ENCODE results near the gene PLEKHM3. TPM values are rescaled to one million over a fixed set of nuclear protein-coding genes. Genes with fewer than 3 reads are reported as not detected.
A peak's percentile ranks its signal among the peaks of the same experiment; 100 is the strongest.

Gene PLEKHM3
- total RNA-seq, 6 donors from 2014 or later = 16.4 to 56.3 (median 28.6) TPM

DNA sequence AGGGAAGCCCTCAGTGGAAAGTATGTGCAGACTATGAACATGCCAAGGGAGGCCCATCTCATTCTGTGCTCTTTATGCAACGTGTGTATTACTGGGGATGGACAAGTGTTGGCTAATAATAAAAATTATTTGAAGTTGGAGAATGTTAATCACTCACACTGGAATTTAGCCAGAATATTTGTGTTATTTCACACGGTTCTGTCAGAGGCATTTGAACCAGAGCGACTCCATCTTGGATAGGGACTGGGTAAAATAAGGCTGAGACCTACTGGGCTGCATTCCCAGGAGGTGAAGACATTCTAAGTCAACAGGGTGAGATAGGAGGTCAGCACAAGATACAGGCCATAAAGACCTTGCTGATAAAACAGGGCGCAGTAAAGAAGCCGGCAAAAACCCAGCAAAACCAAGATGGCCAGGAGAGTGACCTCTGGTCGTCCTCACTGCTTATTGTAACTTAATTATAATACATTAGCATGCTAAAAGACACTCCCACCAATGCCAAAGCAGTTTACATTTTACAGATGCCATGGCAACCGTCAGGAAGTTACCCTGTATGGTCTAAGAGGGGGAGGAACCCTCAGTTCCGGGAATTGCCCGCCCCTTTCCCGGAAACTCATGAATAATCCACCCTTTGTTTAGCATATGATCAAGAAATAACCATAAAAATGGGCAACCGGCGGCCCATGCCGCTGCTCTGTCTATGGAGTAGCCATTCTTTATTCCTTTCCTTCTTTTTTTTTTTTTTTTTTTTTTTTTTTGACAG is 253.1 kb downstream of the PLEKHM3 start:
- DNase-seq (no peak), ATAC-seq (ENCODE audit: low FRiP score in 2 of 2) (no peak)
- Histone ChIP-seq H3K4me1 (peaks cover 17 to 34% (median 26%) of the 10 kb centered on the region in 4 donors), H3K27ac (no peak overlapping the region), H3K4me3 (no peak overlapping the region), H3K9me3 (no peaks in the 10 kb centered on the region), H3K27me3 (no peaks in the 10 kb centered on the region), H3K36me3 (peaks cover 0 to 4% (median 2%) of the 10 kb centered on the region in 4 donors)
- TF ChIP-seq, protein P1, sequence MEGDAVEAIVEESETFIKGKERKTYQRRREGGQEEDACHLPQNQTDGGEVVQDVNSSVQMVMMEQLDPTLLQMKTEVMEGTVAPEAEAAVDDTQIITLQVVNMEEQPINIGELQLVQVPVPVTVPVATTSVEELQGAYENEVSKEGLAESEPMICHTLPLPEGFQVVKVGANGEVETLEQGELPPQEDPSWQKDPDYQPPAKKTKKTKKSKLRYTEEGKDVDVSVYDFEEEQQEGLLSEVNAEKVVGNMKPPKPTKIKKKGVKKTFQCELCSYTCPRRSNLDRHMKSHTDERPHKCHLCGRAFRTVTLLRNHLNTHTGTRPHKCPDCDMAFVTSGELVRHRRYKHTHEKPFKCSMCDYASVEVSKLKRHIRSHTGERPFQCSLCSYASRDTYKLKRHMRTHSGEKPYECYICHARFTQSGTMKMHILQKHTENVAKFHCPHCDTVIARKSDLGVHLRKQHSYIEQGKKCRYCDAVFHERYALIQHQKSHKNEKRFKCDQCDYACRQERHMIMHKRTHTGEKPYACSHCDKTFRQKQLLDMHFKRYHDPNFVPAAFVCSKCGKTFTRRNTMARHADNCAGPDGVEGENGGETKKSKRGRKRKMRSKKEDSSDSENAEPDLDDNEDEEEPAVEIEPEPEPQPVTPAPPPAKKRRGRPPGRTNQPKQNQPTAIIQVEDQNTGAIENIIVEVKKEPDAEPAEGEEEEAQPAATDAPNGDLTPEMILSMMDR (IDR thresholded peaks at IDR 0.05) = no peak
- TF ChIP-seq EP300 (IDR thresholded peaks at IDR 0.05) = no peak
- TF ChIP-seq POLR2A (IDR thresholded peaks at IDR 0.05) = no peak
- TF ChIP-seq POLR2AphosphoS5 (IDR thresholded peaks at IDR 0.05) = no peak
- 83 to 89% methylated on average over 13 of the region's 13 CpGs for WGBS, 2 donors

DNA sequence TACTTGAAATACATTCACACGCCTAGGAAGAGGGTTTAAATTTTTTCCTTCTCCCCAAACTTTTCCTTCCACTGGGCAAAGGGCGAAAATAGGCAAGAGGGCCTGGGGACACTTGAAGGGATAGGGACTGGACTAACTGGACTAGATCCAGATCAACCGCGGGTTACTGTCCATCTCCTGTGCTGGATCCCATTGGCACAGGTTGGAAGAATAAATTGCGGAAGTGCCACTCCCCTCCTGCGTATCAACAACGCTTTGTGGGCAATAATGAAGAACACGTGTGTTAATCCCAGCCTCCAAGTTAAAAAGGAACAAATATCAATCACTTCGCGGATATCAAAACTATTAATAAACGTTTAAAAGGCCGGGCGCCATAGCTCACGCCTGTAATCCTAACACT is 253.9 kb downstream of the PLEKHM3 start:
- 57 to 73% methylated on average over 14 of the region's 14 CpGs for WGBS, 2 donors
- peaks cover 23 to 42% (median 33%) of the 10 kb centered on the region in 4 donors for H3K4me1 ChIP-seq
- no peak for TF ChIP-seq POLR2AphosphoS5 (IDR thresholded peaks at IDR 0.05)
- no peak for TF ChIP-seq POLR2A (IDR thresholded peaks at IDR 0.05)
- TF ChIP-seq, protein P1 (IDR thresholded peaks at IDR 0.05) = no peak
- no peak for TF ChIP-seq EP300 (IDR thresholded peaks at IDR 0.05)
- no peak for DNase-seq
- peak overlapping the region; percentile 10 to 96 (median 92) for H3K27ac ChIP-seq
- ATAC-seq (ENCODE audit: low FRiP score in 2 of 2) = no peak
- no peaks in the 10 kb centered on the region for H3K27me3 ChIP-seq
- peak overlapping the region in 3 of 4 donors; percentile 81 to 93 (median 90) for H3K4me3 ChIP-seq
- H3K9me3 ChIP-seq = no peaks in the 10 kb centered on the region
- peaks cover 0 to 11% (median 5%) of the 10 kb centered on the region in 4 donors for H3K36me3 ChIP-seq

Small RNA genes within 50 kb of the gene (small RNA-seq; reads per million reads assigned to genes)
- 0 reads per million in 4 donors for gene RNA5SP116
- gene RNU6-360P = 0 reads per million in 4 donors

Other genes with a start within 250 kb of the PLEKHM3 start
- not detected for gene CRYGD, start 99.0 kb upstream of the PLEKHM3 start, total RNA-seq
- gene CRYGC, start 104.3 kb upstream of the PLEKHM3 start, total RNA-seq = not detected
- not detected for gene CRYGB, start 120.6 kb upstream of the PLEKHM3 start, total RNA-seq
- not detected for gene CRYGA, start 138.1 kb upstream of the PLEKHM3 start, total RNA-seq
- gene C2orf80, start 164.5 kb upstream of the PLEKHM3 start, total RNA-seq = not detected
- 100 to 1,000 TPM in 3 of 6 donors, 10 to 100 TPM in 3; 44.5 to 148 (median 89.6) TPM for gene IDH1, start 229.5 kb upstream of the PLEKHM3 start, total RNA-seq
- 10 to 100 TPM; 20.1 to 48.2 (median 25.1) TPM for gene PIKFYVE, start 240.7 kb upstream of the PLEKHM3 start, total RNA-seq